Sciatic nerve (tissue), 2 donors: ENCODE results near the gene SLC18A3. TPM values are rescaled to one million over a fixed set of nuclear protein-coding genes. Genes with fewer than 3 reads are reported as not detected.

Experiments used
- ATAC-seq: fragments of 200-7000 bp; cut with Tn5 transposase; one replicate; pipeline ENCODE4 v1.9.1; 2020; ENCODE audit warnings: mild to moderate bottlenecking, moderate library complexity
- DNase-seq: peaks from one replicate; pipeline ENCODE4 v3.0.0-alpha.2; 2020; ENCODE audit warnings: low spot score
- intact Hi-C: fragments of 100-400 bp; cut with DNase I; formaldehyde crosslinking; loops from one replicate; pipeline ENCODE4 v1.14.2; 2022
- total RNA-seq: library from RNA; stranded (reverse); fragmentation: NEBNext Ultra II Directional; extraction: Animal tissue kit (Norgen Biotek cat#: 25700); gene quantifications from one replicate; pipeline ENCODE4 v1.2.1, GENCODE V29; 2021
- donor health status: DM: no; HTN: no; CAD: no.
- donor health status: DM: no; HTN: no; CAD: no.

The SLC18A3 gene
- not detected for total RNA-seq

DNA sequence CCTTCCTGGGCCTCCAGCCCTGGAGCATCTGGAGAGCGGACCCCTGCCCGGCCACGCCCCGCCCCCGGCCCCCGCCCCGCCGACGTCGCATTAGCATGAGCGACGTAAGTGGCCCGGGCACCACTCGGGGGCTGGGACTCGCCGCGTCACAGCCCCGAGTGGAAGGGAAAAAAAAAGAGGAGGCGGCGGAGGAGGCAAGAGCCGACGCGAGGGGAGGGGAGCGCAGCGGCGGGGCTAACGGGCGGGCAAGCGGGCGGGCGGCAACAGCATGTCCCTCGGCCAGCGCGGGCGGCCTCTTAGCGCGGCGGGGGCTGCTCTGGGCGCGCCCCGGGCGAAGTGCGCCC, at the start of gene SLC18A3:
Gene SLC18A3 (plus strand): TSS at position 197 of the 344 bp plus-strand sequence. CDS start 431 bp downstream, outside the sequence.
- no peak for ATAC-seq
- no peak for DNase-seq
- intact Hi-C loops, result no loop called here

DNA sequence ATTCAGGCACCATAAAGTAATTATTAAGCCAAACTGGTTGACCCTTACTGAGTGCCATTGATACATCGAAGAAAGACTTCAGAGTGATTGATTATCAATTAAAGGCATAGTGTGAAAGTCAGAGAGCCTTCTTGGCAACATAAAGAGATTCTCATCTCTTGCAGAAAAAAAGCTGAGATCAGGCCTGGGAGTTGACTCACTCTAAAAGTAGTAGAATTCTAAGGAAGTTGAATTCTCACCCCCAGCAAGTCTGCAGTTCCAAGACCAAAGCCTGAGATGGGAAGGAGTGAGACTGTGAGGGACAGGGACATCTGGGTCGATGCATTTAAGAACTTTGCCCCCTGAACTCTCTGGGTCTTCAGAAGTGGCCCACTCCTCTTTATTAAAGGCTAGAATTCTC, 49.6 kb upstream of the SLC18A3 start:
- intact Hi-C loops, result no loop called here
- no peak for ATAC-seq
- DNase-seq, result no peak

DNA sequence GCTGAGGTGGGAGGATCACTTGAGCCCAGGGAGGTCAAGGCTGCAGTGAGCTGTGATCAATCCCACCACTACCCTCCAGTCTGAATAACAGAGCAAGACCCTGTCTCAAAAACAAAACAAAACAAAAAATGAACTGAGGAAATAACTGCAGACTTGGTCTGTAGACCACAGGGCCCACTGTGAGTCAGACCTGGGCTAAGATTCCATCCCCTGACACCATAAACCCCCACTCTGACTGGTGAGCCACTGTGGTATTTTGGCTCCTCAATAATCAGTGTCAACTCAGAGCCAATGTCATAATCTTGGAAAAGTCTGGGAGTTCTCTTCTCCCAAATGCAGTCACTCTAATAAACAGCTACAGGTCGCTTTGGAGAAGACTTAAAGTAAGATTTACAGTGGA, 47.2 kb upstream of the SLC18A3 start:
- ATAC-seq (no peak), DNase-seq (no peak)
- intact Hi-C loops, result no loop called here

DNA sequence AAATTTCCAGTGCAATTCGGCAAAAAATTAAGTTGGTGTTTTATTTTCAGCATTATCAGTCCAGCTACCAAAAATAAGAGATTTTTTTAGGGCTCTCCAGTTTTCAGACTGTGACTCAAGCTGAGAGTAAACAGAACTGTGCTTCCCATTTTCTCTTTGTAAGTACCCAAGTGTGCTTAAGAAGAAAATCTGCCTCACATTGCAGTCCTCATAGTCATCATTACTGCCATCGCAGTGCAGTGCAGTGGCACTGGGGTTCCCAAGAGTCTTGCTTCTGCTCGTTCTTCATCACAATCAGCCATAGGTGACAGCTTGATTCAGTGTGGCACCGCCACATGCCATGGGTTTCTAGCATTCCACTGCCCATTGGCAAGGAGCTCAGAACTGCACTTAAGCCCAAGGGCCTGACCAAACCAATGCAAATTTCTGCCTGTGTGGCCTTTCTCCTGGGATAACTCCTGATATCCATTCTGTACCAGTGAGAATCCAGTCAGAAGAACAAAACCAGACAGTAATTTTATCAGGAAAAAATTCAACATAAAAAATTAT, 45.6 kb upstream of the SLC18A3 start:
- DNase-seq (no peak), ATAC-seq (no peak)
- intact Hi-C loops, result no loop called here

DNA sequence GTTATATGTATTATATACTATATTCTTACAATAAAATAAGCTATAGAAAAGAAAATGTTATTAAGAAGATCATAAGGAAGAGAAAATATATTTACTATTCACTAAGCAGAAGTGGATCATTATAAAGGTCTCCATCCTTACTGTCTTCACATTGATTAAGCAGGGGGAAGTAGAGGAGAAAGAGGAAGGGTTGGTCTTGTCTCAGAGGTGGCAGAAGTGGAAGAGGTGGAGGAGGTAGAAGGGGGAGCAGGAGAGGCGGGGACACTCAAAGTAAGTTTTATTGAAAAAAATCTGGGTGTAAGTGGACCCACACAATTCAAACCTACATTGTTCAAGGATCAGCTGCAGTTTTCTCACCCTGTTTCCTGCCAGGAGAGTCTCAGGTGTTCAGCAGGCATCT, 42.3 kb upstream of the SLC18A3 start:
- ATAC-seq (no peak), DNase-seq (no peak)
- intact Hi-C loops, result no loop called here

DNA sequence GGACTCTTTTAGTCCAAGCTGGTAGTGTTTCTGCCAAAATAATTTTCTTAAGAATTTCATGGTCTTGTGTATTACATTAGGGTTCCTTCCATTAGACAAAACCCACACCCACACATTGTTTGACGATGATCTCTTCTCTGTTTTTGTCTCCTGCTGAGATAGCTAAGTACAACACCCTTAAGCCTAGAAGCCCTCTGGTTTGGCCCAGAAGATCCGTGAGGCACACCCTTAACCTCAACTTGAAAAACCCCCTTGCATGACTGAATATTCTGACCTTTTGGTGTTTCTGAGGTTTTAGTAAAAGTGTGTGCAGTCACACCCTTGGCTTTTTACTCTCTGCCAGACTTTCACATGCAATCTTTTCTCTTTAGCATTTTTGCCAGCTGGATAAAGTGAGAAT, 41.9 kb upstream of the SLC18A3 start:
- DNase-seq (no peak), ATAC-seq (peak; percentile 93)
- intact Hi-C loops, result no loop called here

DNA sequence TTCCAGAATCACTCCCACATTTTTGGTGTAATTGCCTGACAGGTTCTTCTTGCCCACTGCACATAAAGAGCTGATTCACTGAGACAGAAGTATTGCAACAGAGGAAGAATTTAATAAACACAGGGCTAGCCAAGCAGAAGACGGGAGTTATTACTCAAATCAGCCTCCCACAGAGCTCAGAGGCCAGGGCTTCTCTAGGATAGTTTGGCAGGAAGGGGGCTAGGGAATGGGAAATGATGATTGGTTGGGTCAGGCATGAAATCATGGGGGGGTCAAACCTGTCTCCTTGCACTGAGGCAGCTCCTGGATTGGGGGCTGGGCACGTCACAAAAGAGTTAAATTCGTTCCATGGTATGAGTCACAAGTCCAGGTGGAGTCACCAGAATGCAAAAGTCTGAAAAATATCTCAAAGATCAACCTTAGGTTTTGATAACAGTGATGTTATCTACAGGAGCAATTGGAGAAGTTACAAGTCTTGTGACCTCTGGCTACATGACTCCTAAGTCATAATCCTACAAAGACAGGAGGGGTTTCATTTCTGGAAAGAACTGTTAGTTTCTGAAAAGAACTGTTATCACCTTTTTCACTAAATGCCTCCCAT, 41.0 kb upstream of the SLC18A3 start:
- ATAC-seq, result peak; percentile 86
- intact Hi-C loops, result no loop called here
- no peak for DNase-seq

DNA sequence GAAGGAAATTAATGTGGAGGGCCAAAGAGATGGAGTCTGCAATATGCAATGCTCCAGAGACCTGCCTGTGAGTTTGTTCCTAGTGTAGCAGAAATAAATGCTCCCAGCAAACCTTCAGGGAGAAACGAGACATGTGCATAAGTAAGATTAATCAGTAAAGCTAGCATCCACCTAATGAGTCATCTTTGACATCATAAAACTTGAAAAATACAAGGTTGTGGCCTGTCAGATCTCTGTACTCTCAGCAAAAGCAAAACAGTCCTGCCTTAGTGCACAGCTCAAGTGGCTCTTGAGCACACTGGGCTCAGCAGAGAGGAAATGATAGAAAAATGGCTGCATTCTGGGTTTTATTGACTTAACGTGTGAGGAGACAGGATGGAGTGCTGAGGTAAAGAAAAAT, 38.7 kb upstream of the SLC18A3 start:
- intact Hi-C loops, result no loop called here
- ATAC-seq (no peak), DNase-seq (no peak)

DNA sequence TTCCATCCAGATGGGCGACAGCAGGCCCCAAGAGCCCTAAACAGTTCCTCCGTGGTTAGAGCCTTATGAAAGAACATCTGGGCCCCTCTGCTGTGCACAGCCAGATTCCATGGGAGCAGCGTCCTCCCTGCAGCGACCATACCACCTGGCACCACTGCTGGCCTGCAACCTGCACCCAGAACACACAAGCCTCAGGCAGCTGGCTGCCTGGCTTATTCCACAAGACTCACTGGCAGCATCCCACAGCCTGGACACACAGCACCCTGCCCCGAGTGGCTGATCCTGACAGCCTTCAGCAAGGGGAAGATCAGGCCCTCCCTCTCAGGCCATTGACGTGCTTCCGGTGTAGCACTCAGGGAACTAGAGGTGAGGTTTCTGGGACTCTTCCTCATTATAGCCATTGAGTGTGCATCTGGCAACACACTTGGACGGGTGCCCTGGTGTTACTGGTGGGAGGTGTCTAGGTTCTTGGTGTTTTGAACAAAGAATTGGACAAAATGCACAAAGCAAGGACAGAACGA, 37.5 kb upstream of the SLC18A3 start:
- DNase-seq, result no peak
- intact Hi-C loops, result no loop called here
- ATAC-seq, result no peak

DNA sequence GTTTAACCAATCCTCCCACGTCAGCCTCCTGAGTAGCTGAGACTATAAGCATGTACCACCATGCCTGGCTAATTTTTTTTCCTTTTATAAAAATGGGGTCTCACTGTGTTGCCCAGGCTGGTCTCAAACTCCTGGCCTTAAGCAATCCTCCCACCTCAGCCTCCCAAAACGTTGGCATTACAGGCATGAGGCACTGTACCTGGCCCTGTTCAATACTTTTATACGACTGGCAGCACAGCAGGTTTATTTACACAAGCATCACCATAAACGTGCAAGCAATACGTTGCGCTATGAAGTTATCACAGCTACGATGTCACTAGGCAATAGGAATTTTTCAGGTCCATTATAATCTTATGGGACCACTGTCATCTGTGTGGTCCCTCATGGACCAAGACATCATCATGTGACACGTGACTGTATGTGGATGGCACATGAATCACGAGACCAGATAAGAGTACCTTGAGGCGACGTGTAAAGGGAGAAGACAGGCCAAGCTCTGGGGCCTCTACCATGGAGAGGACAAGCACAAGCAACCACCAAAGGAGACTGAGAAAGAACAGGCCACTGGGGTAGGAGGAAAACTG, 34.5 kb upstream of the SLC18A3 start:
- ATAC-seq, result no peak
- DNase-seq, result no peak
- intact Hi-C loops, result no loop called here

DNA sequence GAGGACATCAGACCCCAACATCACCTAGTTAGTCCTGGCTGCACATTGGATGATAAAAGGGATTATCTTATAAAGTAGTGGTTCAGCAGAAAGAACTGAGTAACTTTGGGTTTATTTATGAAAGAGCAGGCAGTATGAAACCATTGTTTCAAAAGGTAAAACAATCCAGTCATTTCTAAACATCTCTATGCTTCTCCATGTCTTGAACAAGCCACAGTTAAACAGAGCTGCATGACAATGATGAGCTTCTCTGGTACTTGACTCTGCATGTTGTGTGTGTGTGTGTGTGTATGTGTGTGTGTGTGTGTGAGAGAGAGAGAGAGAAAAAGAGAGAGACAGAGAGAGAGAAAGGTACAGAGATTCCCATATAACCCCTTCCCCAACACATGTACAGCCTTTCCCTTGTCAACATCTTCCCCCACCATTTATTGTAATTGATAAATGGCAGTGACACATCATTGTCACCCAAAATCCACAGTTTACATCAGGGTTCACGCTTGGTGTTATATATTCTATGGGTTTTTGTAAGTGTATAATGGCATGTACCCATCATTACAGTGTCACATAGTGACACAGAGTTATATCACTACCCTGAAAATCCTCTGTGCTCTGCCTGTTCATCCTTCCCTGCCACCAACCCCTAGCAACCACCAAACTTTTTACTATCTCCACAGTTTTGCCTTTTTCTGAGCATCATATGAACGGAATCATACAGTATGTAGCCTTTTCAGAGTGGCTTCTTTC, 32.8 kb upstream of the SLC18A3 start:
- DNase-seq (no peak), ATAC-seq (no peak)
- intact Hi-C loops, result no loop called here

DNA sequence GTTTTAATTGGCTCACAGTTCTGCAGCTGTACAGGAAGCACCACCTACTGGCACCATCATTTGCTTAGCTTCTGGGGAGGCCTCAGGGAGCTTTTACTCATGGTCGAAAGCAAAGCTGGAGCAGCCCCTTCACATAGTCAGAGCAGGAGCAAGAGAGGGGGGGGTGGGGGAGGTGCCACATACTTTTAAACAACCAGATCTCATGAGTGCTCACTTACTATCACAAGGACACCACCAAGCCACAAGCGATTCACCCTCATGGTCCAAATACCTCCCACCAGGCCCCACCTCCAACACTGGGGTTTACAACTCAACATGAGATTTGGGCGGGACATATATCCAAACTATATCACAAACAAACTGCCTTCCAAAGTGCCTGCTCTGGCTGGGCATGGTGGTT, 31.7 kb upstream of the SLC18A3 start:
- ATAC-seq (no peak), DNase-seq (no peak)
- intact Hi-C loops, result no loop called here

DNA sequence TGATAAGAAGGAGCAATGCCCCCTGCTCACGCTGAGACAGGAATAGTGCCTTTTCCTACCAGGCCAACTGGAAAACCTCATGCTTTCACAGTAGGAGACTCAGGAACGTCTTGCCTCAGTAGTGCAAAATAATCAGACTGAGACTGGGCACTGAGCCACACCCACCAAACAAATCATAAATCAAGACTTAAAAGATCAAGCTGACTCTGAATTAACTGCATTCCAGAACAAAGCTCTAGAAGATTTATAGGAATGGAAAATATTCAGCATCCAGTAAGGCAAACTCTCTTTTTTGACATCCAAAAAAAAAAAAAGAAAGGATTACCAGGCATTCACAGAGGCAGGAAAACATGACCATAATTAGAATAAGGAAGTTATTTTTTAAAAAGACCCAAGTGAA, 30.5 kb upstream of the SLC18A3 start:
- ATAC-seq, result no peak
- intact Hi-C loops, result no loop called here
- DNase-seq, result no peak

DNA sequence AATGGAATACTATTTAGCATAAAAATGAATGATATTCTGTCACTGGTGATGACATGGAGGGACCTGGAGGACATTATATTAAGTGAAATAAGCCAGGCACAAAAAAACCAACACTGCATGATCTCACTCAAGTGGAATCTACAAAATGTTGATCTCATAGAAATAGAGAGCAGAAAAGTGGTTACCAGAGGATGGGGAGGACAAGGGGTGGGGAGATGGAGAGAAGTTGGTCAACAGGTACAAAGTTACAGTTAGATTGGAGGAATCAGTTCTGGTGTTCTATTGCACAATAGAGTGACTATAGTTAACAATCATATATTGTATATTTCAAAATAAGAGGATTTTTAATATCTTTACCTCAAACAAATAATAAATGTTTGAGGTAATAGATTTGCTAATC, 24.7 kb upstream of the SLC18A3 start:
- no peak for ATAC-seq
- DNase-seq, result no peak
- intact Hi-C loops, result no loop called here

DNA sequence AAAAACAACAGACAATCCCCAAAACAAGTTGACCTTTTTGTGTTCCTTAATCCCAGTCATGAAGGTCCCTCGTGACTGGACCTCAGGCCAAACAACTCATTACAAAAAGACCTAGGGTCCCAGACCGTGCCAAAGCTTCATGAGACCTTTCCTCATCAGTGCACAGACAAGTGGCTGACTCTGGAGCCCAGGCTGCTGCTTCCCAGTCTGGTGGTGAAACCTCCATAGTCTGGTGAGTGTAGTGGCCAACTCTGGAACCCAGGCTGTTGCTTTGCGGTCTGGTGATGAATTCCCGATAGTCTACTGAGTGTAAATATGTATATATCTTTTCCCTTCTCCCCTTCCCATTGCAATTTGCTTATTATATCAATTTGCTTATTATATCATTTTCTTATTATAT, 22.1 kb upstream of the SLC18A3 start:
- ATAC-seq, result no peak
- intact Hi-C loops, result no loop called here
- DNase-seq, result no peak

DNA sequence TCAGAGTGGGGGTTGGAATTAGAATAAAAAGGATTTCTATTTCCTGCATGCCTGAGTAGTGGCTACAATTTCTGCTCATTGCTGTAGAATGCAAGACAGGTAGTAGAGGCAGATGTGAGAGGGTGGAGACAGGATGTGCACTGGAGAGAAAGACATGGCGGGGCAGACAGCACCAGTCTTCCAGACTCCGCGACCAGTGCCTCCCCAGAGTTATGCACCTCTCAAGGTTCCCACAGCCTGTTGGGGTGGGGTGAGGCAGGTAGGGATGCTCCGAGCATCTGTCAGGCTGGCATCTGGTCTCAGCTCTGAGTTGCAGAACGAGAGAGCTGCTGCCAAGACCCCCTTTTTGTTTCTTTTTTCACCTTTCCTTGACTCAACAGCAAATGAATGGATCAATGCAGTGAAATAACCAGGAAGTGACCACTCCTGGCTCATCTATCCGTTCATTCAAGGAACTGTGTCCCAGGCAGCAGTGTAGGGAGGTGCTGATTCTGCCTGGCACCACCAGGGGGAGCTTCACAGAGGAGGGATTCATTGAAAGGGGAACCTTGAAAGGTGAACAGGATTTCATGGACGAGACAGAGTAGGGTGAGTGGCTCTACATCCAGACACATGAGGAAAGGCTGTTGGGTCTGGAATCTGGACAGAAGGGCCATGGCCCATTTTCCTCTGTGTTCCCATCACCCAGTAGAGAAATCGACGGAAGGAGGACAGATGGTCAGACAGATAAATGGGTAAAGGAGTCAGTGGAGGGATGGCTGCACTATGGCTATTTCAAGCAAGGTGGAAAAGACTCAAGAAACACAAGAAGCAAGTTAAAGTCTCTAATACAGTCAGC, 17.2 kb upstream of the SLC18A3 start:
- intact Hi-C loops, result no loop called here
- peak; percentile 64 for ATAC-seq
- peak; percentile 72 for DNase-seq

DNA sequence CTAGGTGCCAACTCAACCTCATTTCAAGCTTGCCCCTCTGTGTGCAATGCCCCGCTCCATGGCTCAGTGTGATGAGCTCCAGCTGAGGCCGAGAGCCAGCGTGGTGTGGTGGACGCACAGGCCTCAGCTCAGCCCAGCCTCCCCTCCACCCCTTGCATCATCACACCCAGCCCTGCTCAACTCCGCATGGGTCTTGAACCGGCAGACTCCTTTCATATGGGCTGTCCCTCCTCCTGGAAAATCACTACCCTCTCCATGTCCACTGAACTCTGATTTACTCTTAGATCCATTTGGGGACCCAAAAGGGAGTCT, 16.6 kb upstream of the SLC18A3 start:
- DNase-seq, result no peak
- no peak for ATAC-seq
- intact Hi-C loops, result no loop called here

DNA sequence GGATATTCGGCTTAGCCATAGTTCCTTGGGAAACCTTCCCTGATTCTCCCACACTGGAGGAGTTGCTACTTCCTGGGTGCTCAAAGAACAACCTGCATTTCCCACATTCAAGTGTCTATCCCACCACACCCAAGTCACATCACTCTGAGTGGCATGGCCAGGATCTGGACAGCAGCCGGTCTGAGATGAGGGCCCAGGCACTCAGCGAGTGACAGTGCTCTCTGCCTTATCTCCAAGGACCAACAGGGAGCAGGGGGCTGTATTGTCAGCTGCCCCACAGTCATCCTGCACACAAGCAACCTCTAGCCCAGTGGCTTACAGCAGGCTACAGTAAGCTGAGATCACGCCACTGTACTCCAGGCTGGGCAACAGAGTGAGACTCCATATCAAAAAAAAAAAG, 16.1 kb upstream of the SLC18A3 start:
- ATAC-seq (no peak), DNase-seq (no peak)
- intact Hi-C loops, result no loop called here

DNA sequence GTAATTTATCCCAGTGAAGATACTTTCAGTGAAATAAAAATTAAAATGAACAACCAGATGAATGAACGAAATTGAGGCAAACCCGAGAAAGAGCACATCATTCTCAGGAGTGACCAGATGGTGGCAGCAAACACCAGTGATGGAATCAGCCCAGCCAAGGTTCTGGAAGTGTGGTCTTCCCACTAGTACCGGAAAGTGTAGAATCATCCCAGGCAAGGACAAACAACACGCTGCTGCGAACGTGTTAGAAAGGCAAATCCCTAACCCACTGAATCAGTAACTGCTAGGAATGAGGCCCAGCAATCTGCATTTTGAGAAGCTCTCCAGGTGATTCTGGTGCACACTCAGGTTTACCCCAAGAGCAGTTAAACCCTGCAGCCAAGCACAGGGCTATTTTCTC, 15.5 kb upstream of the SLC18A3 start:
- peak; percentile 44 for ATAC-seq

More for the DNA sequence above, 15.5 kb upstream of the SLC18A3 start:
- intact Hi-C loops, result no loop called here
- no peak for DNase-seq
